GM13977 (cell line): Measurements from ENCODE around the gene PSMA6.
"Not testable (repeated sequence)": the region's sequence is repeated elsewhere in the genome, so short reads cannot be mapped to it uniquely, and the experiment has no call there.

ENCODE experiments used
- DNase-seq: peaks from one replicate; pipeline ENCODE4 v3.0.0; 2012; ENCODE audit warnings: low spot score
- CTCF ChIP-seq: IDR thresholded peaks from 2 replicates; pipeline ENCODE4 v1.5.1; 2012; ENCODE audit warnings: mild to moderate bottlenecking, control low read depth; ENCODE audit not compliant: insufficient read depth; ENCODE audit errors: extremely low read depth, missing control alignments
- in situ Hi-C: fragments of 300-500 bp; cut with MboI; formaldehyde crosslinking; loops from one replicate; pipeline ENCODE4 v1.12.0; 2022; ENCODE audit warnings: low sequenced_read_pairs, low pct_unique_long_range_greater_than_20kb, mixed read lengths, inconsistent platforms; ENCODE audit not compliant: unreplicated experiment

The PSMA6 gene

GRCh38 chr14:35355981-35356841 is 64.0 kb downstream of the PSMA6 start:
- DNase-seq: no peak
- no peak for TF ChIP-seq CTCF
- in situ Hi-C loops: no loop called here

- in situ Hi-C loops, DNase-seq: not testable (repeated sequence)
Measured at GRCh38 chr14:35359655-35360054, 67.5 kb downstream of the PSMA6 start.

GRCh38 chr14:35361141-35361480 is 68.9 kb downstream of the PSMA6 start:
- in situ Hi-C loops: no loop called here
- DNase-seq: no peak
- no peak for TF ChIP-seq CTCF

- TF ChIP-seq CTCF: no peak
- in situ Hi-C loops: no loop called here
- no peak for DNase-seq
Measured at GRCh38 chr14:35362450-35362849, 70.3 kb downstream of the PSMA6 start.

- no peak for DNase-seq
- in situ Hi-C loops: no loop called here
- TF ChIP-seq CTCF: no peak
Measured at GRCh38 chr14:35362911-35363374, 70.8 kb downstream of the PSMA6 start.

GRCh38 chr14:35365130-35366055 is 73.2 kb downstream of the PSMA6 start:
- in situ Hi-C loops: no loop called here
- TF ChIP-seq CTCF: no peak

GRCh38 chr14:35366056-35366451 is 73.9 kb downstream of the PSMA6 start:
- no peak for DNase-seq
- no peak for TF ChIP-seq CTCF
- in situ Hi-C loops: no loop called here

More at GRCh38 chr14:35365130-35366055, 73.2 kb downstream of the PSMA6 start:
- peak; percentile 67 for DNase-seq
